Adipocyte (in vitro differentiated cells): ENCODE measurements around the gene EVPL.

Experiments used
- DNase-seq: peaks from one replicate; pipeline ENCODE4 v3.0.0-alpha.2; 2015; ENCODE audit warnings: low read depth
- H3K27me3 ChIP-seq: replicated peaks from 2 replicates; pipeline ENCODE4 v1.7.0; 2013; ENCODE audit warnings: mild to moderate bottlenecking, low read length, moderate library complexity; ENCODE audit not compliant: control insufficient read depth, insufficient read depth
- H3K36me3 ChIP-seq: 2 replicates; pipeline ENCODE4 v1.7.0; 2013; ENCODE audit warnings: low read length, mild to moderate bottlenecking, moderate library complexity; ENCODE audit not compliant: control insufficient read depth, insufficient read depth, severe bottlenecking
- H3K4me1 ChIP-seq: 2 replicates; pipeline ENCODE4 v1.7.0; 2013; ENCODE audit warnings: mild to moderate bottlenecking, low read length, moderate library complexity; ENCODE audit not compliant: control insufficient read depth, insufficient read depth
- H3K4me3 ChIP-seq: 2 replicates; pipeline ENCODE4 v1.7.0; 2013; ENCODE audit warnings: mild to moderate bottlenecking, low read length, moderate library complexity
- H3K9ac ChIP-seq: 2 replicates; pipeline ENCODE4 v1.7.0; 2013; ENCODE audit warnings: mild to moderate bottlenecking, low read length, moderate library complexity
- H3K9me3 ChIP-seq: 2 replicates; pipeline ENCODE4 v1.7.0; 2013; ENCODE audit warnings: mild to moderate bottlenecking, low read length, moderate library complexity; ENCODE audit not compliant: control insufficient read depth

EVPL gene

DNA sequence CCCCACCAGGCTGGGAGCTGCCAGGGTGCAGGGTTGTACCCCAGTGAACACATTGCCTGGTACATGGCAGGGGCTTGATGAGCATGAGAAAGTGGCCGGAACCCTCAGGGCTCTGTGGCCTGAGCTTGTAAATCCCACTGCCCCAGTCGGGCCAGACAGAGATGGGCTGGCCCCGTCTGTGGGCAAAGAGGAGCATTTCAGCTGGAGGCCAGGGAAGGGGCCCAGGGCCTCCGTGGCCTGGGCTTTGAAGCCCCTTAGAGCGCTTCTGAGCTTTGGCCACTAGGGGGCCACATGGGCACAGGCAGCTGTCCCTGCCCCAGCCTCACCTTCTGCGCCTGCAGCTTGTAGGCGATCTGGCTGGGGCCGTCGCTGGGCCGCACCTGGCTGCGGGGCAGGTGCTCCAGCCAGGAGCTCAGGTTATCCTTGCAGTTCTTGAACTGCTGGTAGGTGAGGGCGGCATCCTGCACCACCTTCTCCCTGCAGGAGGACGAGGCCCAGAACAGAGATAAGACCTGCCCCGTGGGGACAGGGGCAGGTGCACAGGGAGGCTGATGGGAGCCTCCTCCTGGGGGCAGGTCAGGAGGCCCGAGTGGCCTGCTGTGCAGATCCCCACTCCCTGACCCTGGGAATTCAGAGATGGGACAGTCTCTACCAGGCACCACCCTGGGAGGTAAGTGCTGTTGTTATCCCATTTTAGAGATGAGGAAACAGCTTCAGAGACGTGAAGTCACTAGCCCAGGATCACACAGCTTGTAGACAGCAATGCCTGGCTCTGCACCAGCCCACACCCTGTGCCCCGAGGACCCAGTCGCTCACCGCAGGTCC, 12.8 kb downstream of the EVPL start:
- H3K9me3 ChIP-seq = no peaks in the 10 kb centered on the region
- H3K4me3 ChIP-seq = no peak overlapping the region
- no peaks in the 10 kb centered on the region for H3K4me1 ChIP-seq
- no peaks in the 10 kb centered on the region for H3K36me3 ChIP-seq
- H3K27me3 ChIP-seq = peaks cover 30% of the 10 kb centered on the region
- H3K9ac ChIP-seq = peak overlapping the region; percentile 8
- DNase-seq = peak; percentile 88

DNA sequence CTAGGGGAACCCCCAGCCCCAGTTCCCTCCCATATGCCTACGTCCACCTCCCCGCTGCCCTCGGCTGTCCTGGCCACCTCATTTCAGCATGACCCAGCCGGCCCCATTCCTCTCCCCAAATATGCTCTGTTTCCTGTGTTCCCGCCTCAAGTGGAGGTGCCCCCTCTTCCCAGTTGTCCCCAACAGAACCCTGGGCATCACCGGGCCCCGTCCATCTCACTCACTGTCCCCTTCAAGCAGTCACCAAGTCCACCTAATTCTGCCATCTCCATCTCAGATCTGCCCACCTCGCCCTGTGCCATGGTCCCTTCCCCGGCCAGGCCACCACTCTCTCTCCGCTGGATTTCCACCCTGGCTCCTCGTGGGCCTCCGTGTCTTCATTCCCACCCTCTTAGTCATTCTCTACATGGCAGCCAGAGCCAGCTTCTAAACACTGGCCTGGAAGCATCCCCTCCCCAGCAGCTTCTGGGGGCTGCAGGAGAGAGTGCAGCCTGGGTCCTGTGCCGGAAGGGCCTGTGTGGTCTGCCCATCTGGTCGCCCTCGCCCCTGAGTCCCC, 13.7 kb downstream of the EVPL start:
- Histone ChIP-seq H3K36me3 (no peaks in the 10 kb centered on the region), H3K4me3 (no peak overlapping the region), H3K9ac (peak overlapping the region; percentile 8), H3K9me3 (no peaks in the 10 kb centered on the region), H3K4me1 (no peaks in the 10 kb centered on the region), H3K27me3 (peaks cover 27% of the 10 kb centered on the region)
- no peak for DNase-seq

DNA sequence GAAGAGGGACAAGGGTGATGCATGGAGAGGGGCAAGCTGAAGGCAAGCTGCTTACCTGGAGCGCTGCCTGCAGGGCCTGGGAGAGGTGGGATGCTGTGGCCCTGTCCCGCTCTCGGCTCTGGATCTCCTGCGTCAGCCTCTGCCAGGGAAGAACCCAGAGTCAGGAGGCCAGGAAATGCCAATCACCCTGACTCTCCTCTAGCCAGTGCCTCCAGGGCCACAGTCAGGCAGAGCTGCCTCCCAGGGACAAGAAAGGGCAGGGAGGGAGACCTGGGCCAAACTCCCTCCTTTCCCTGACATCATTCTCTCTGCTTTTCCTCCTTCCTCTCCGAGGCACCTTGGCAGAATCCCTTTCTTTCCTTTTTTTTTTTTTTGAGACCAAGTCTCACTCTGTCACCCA, 15.2 kb downstream of the EVPL start:
- Histone ChIP-seq H3K36me3 (no peaks in the 10 kb centered on the region), H3K9me3 (no peaks in the 10 kb centered on the region), H3K4me3 (no peak overlapping the region), H3K27me3 (peaks cover 23% of the 10 kb centered on the region), H3K4me1 (no peaks in the 10 kb centered on the region), H3K9ac (no peak overlapping the region)
- no peak for DNase-seq

DNA sequence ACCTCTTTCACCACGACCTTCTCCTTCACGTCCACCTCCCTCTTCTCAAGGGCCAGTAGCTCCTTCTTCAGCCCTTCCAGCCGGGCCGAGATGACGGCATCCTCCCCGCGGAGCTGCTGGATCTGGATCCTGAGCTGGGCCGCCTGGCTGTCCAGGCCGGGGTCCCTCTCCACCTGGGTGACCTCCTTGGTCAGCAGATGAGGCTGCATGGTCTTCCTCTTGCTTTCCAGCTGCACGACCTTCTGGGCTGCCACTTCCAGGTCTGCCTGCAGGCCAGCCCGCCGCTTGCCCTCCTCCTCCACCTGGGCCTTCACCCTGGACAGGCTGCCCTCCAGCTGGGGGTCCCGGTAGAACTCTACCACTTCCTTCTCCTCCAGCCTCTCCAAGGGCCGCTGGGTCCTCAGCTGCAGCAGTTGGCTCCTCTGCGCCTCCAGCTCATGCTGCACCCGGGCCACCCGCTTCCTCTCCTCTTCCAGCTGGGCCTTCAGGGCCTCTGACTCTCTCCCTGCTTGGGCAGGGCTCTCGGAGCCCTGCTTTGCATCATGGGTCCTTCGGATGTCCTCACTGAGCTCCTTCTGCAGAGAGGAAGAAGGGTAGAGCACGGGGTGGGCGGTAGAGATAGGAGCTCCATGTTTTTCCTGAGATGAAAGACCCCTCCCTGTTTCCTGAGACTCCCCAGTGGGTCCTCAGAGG, 17.0 kb downstream of the EVPL start:
- H3K9ac ChIP-seq = no peak overlapping the region
- no peak for DNase-seq
- no peak overlapping the region for H3K4me3 ChIP-seq
- H3K36me3 ChIP-seq = no peaks in the 10 kb centered on the region
- peaks cover 18% of the 10 kb centered on the region for H3K27me3 ChIP-seq
- peaks cover 7% of the 10 kb centered on the region for H3K4me1 ChIP-seq
- H3K9me3 ChIP-seq = no peaks in the 10 kb centered on the region

DNA sequence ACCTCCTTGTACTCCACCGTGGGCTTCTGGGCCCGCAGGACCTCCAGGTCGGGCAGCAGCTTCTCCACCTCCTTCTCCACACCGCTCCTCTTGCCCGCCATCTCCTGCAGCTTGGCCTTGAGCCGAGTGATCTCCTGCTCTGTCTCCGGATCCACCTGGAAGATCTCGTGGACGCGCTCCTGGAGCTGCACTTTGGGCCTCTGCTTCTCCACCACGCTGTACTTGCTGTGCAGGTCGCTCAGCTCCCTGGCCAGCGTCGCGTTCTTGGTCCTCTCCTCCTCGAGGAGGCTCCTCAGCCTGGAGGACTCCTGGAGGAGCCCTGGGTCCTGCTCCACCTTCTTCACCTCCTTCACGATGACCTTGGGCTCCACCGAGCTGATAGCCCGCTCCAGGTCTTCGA, 17.7 kb downstream of the EVPL start:
- peaks cover 14% of the 10 kb centered on the region for H3K4me1 ChIP-seq
- no peak overlapping the region for H3K9ac ChIP-seq
- no peak for DNase-seq
- H3K9me3 ChIP-seq = no peaks in the 10 kb centered on the region
- peaks cover 13% of the 10 kb centered on the region for H3K27me3 ChIP-seq
- H3K4me3 ChIP-seq = no peak overlapping the region
- no peaks in the 10 kb centered on the region for H3K36me3 ChIP-seq

DNA sequence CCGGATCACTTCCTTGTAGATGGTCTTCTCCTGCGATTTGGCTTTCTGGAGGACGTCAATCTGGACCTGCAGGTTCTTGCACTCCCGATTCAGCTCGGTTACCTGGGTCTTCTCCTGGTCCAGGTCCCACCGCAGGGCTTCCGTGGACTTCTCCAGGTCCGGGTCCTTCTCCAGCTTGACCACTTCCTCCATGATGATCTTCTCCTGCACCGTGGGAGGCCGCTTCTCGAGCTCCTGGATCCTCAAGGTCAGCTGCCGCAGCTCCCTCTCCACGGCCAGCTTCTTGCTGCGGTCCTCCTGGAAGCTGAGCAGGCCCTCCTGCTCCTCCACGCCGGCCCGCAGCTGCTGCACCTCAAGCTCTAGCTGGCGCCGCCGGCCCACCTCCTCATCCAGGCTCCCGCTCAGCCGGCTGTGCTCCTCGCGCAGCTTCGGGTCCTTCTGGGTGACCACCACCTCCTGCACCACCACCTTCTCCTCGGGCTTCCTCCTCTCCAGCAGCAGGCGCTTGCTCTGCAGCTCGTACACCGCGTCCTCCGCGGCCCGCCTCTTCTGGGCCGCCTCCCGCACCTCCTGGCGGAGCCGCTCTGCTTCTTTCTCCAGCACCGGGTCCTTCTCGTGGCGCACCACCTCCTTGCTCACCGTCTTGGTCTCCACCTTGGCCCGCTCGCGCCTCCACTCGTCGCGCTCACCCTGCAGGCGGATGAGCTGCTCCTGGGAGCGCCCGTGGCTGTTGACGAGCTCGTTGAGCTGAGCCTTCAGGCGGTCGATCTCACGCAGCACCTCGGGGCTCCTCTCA, 18.3 kb downstream of the EVPL start:
- Histone ChIP-seq H3K4me1 (peaks cover 20% of the 10 kb centered on the region), H3K9ac (no peak overlapping the region), H3K9me3 (no peaks in the 10 kb centered on the region), H3K4me3 (no peak overlapping the region), H3K36me3 (no peaks in the 10 kb centered on the region), H3K27me3 (peaks cover 12% of the 10 kb centered on the region)
- DNase-seq = no peak

DNA sequence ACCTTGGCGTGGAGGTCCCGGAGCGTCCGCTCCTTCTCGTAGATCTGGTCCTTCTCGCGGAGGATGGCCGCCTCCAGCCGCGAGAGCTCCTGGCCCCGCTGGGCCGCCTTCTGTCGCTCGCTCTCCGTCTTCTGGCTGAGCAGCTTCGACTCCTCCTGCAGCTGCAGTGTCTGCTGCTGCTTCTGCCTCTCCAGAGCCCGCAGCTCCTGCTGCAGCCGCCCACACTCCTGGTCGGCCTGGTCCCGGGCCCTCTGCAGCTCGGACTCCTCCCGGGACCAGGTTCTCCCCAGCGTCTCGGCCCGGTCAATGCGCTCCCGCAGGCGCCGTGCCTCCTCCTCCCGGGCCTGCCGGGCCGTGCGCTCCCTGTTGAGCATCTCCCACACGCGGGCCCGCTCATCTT, 18.9 kb downstream of the EVPL start:
- Histone ChIP-seq H3K4me1 (peaks cover 26% of the 10 kb centered on the region), H3K9me3 (no peaks in the 10 kb centered on the region), H3K4me3 (no peak overlapping the region), H3K27me3 (peaks cover 12% of the 10 kb centered on the region), H3K9ac (no peak overlapping the region), H3K36me3 (no peaks in the 10 kb centered on the region)
- no peak for DNase-seq

DNA sequence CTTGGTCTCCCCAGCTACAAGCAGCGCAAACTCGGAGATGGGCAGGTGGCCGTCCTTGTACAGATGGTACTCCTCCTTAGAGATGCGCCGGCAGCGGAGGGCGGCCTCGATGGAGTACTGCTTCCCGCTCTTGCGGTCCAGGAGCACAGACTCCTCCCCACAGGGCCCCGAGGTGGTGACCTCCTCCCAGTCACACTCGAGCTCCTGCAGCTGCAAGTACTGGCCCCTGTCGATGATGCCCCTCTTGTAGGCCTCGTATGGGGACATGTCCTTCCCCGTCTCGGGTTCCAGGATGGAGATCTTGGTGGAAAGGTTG, 19.3 kb downstream of the EVPL start:
- Histone ChIP-seq H3K9me3 (no peaks in the 10 kb centered on the region), H3K9ac (no peak overlapping the region), H3K4me1 (peaks cover 30% of the 10 kb centered on the region), H3K4me3 (no peak overlapping the region), H3K27me3 (peaks cover 12% of the 10 kb centered on the region), H3K36me3 (no peaks in the 10 kb centered on the region)
- no peak for DNase-seq

DNA sequence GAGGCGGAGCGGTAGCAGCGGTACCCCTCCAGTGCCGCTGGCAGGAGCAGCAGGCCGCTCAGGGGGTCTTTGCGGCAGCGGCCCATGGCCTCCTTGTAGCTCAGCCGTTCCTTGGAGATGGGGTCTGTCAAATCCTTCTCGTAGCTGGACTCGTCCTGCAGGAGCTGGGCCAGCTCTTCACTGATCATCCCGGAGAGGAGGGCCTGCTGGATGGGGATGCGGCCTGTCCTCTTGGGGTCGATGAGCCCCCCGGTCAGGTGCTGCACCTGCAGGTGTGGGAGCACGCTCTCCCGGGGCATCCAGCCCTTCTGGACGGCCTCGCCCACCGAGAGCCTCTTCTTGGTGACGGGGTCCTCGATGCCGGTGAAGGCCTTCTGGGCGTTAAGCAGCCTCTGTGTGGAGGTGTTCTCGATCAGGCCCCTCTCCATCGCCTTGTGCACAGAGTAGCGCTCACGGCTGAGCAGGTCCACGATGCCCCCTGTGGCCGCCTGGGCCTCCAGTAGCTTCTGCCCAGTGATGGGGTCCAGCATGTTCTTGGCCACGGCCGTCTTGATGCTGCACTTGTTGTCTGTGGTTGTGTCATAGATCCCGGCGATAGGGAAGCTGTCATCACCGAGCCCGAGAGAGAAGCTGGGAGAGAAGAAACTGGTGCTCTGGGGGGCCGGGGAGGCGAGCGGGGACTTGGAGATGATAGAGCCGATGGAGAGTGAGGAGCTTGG, 19.8 kb downstream of the EVPL start:
- no peaks in the 10 kb centered on the region for H3K9me3 ChIP-seq
- H3K36me3 ChIP-seq = no peaks in the 10 kb centered on the region
- no peak overlapping the region for H3K4me3 ChIP-seq
- no peak for DNase-seq
- H3K9ac ChIP-seq = no peak overlapping the region
- peaks cover 12% of the 10 kb centered on the region for H3K27me3 ChIP-seq
- H3K4me1 ChIP-seq = peaks cover 30% of the 10 kb centered on the region

DNA sequence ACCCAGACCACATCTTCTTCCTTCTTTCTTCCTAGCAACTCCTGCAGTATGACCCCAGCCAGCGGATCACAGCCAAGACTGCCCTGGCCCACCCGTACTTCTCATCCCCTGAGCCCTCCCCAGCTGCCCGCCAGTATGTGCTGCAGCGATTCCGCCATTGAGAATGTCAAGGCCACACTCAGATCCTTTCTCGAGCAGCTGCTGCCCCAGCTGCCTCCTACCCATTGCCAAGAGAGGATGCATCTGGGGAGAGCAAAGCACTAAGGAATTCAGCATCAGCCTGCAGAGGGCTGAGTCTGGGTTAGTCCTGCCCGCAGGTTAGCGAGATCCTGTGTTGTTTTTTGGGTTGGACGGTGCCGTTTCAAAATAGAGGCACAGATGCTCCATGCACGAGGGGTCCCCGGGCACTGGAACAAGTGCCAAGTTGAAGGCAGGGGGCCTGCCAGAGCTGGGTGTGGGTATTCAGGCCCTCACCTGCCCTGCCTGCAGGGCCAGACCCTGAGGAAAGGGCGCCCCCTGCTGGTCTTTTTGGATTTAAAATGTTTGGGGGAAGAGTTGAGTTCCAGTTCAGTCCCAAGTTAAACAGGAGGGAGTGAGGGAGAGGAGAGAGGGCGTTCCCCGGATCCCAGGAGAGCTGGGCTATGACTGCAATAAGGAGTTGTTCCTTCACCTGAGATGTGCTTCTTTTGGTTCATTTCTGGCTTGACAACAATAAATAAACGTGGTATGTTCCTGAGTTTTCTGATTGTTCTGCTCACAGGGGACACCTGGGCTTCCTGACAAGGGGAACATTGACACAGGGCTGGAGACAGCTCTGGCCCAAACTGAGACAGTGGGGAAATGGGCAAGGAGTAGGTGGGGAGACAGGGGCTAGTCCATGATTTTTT, 21.6 kb downstream of the EVPL start:
- Histone ChIP-seq H3K9me3 (no peaks in the 10 kb centered on the region), H3K4me3 (no peak overlapping the region), H3K4me1 (peaks cover 30% of the 10 kb centered on the region), H3K36me3 (no peaks in the 10 kb centered on the region), H3K27me3 (peaks cover 11% of the 10 kb centered on the region), H3K9ac (peak overlapping the region; percentile 67)
- peak; percentile 91 for DNase-seq
